Stimulated activated CD8-positive, alpha-beta memory T cell treated with anti-CD3 and anti-CD28 coated beads, Interleukin-12 subunit alpha, Interleukin-12 subunit beta, amount 100 ng/mL, for 1 hour (primary cell): ENCODE measurements around the gene FOSL2.

Source experiments
- DNase-seq: peaks from one replicate; pipeline ENCODE4 v3.0.0-alpha.2; 2020; ENCODE audit warnings: low read depth

Gene FOSL2

DNA sequence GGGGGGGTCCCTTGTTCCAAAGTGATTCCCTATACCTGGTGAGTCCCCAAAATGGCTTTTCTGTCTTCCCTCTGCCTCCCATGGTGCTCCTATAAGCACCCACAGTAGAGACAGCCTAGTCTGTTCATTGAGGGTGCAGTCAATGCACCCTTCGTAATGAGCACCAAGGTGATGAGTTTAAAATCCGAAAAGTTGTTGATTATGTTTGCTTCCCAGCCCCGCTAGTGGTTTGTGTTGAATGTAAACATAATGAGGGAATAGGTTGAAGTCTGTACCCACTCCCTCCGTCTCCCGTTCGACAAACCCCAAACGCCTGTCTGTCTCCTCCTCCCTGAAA is 2.3 kb downstream of the FOSL2 start:
- no peak for DNase-seq

DNA sequence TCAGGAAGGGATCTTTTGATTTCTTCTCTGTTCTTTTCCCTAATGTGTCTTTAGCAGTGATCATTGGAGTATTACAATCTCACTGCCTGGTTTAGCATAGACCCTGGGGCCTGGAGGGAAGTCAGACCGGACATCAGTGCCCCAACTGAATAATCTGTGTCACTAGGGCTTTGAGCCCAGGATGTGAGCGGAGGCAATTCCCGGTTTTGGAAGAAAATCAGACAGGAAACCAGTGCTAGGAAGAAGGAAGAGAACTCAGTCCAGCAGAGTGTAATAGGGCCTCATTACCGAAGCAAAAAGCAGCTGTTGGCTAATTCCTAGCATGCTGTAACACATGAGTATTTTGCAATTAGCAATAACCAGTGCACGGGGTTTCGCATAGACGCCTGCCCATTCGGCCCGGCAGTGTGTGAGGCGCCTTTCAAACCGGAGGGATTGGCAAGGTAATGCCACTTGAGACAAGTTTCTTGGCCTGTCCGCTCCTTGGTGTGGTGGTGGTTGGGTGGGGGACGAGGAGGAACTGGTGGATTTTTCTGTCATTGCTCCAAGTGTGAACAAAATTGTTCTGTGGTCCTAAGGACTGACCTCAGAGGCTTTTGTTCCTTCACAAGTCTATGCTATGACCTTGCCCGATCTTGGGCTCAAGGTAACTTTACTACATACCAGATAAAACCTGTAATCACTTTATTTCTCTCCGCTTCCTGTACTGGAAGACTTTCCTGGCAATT is 2.8 kb downstream of the FOSL2 start:
- no peak for DNase-seq

DNA sequence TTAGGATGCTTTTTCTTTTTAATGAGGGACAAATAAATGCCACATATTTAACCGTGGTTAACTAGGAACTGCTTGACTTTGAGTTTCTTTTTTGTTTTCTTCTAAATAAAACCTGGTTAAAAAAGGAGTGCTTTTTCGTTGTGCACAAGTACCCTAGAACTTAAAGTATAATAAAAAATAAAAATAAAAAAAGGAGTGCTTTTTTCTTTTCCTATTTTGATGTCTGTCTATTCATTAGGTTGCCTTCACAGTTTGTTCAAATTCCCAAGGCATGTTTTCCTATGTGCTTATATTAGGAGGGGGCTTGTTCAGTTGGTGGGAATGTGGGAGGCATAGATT is 4.4 kb downstream of the FOSL2 start:
- DNase-seq, result no peak

DNA sequence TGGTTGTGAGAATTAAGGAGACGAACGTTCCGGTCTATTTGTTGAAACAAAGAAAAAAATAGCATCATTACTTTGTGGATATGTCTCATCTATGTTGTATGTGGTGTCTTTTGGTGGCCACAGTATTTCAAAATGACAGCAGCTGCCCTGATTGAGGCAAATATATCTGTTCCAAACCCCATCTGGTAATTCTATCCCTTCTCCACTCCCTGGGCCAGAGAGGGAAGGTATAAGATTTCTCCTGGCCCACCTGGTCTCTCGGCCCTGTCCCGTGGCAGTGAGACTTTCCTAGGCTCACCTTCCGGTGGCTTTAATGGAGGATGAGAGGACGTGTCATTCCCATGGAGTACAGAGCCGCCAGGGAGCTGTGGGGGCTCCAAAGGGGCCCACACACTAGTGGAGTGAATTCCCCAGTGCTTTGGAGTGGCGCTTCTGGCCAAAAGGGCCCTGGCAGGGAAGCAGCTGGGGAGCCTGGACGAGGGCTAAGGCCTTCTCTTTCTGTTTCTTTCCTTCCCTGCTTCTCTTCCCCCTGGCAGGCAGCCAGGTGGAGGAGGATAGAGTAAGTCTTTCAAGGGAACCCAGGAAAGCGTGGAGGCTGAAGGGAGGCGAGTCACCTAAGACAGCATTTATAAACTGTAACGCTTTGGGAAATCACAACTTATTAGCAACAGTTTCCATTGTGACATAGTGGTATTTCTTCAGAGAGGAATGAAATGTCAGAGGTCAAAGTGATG is 5.6 kb downstream of the FOSL2 start:
- DNase-seq, result no peak

DNA sequence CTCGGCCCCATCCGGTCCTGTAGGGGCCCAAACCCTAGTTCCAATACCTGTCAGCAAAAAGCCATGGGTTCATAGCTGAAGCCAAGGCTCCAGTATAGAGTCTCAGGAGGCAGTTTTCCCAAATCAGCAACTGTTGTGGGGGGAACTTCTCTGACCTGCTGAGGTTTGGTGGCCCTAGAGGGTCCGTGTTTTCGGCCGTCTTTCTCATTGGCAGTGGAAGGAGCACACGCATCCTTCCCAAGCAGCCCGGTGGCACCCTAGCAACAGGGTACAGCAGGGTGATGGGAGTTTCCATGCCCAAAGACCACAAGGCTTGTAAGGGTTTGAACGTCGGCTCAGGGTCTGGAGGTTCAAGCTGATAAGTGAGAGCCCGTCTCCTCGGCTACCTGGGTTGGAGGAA is 6.6 kb downstream of the FOSL2 start:
- DNase-seq, result no peak

DNA sequence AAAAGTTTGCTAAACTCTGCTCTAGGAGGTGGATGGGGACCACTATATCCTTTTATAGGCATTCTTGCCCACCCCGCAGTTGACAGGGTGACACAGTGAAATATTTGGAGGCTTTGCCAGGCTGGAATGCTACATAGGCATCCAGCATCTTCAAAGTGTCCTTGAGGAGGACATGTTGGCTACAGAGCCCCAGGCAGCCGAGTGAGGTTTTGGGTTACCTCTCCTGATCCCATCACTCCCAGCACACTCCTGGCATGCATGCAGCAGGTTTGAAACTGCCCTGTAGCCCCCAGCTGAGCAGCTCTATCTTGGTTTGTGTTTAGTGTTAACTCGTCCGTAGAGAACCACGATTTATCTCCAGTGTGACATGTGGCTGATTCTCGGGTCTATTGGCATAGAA is 7.3 kb downstream of the FOSL2 start:
- DNase-seq, result no peak

DNA sequence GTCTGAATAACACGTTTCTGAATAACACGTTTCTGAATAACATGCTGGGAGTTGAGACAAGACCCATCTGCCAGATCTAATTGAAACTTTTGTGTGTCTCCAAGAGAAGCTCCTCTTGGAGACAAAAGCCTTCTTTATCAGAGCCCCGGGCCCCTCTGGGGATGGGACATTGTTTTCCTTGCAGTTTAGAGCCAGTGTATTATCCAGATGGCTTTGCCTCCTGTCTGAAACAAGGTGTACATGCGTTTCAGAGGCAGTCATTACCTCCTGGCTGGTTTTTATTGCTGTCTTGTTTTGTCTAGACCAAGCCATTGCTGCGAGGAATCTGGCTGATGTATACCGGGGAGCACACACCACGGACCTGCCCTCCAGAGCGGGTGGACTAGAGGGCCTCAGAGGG is 7.8 kb downstream of the FOSL2 start:
- no peak for DNase-seq

DNA sequence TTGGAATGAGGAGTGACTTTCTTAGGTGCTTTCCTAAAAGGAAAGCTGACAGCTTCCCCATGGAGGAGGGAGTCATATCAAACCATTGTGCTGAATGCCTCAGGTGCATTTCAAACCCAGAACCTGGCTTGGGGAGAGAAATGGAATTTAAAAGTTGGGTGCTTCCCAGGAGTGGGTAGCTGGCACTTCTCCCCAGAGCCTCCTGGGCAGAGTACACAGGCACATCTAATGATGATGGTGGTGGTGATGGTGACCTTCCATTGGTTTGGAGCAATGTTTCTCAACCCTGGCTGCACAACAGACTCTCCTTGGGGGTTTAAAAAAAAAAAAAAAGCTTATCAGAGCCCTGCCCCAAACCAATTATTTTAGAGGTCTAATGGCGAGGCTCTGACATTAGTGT is 8.3 kb downstream of the FOSL2 start:
- no peak for DNase-seq

DNA sequence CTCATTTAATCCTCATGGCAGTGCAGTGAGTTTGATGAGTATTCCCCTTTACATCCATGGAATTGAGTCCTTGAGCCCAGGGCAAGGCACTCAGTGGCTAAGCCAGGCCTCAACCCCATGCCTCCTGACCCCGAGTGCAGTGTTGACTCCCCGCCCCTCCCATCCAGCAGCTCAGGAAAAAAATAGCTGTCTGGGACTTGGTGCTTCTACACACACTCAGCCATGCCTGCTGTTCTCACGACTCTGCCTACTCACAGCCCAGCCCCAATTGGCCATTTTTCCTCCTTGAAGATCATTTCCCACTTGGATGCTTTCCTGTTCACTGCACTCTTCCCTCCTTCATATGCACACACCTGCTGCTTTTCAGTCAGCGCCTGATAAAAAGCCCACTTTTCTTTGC is 8.8 kb downstream of the FOSL2 start:
- no peak for DNase-seq

DNA sequence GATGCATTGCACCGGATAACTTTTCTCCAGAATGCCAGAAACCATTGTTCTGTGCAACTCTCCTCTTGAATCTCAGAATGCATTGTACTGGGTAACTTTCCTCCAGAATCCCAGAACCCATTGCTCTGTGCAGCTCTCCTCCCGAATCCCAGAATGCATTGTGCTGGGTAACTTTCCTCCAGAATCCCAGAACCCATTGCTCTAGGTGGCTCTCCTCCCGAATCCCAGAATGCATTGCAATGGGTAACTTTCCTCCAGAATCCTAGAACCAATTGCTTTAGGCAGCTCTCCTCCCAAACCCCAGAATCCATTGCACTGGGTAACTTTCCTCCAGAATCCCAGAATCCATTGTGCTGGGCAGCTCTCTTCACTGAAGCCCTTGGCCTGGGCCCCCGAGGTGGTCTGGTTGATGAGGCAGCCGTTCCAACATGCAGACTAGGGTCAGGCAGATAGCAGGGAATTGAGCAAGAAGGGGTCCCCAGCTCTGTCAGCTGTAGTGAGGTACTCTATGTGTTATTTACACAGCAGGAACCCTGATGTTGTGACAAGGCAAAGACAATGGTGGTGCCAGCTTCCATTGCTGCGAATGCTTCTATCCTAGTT is 9.4 kb downstream of the FOSL2 start:
- no peak for DNase-seq

DNA sequence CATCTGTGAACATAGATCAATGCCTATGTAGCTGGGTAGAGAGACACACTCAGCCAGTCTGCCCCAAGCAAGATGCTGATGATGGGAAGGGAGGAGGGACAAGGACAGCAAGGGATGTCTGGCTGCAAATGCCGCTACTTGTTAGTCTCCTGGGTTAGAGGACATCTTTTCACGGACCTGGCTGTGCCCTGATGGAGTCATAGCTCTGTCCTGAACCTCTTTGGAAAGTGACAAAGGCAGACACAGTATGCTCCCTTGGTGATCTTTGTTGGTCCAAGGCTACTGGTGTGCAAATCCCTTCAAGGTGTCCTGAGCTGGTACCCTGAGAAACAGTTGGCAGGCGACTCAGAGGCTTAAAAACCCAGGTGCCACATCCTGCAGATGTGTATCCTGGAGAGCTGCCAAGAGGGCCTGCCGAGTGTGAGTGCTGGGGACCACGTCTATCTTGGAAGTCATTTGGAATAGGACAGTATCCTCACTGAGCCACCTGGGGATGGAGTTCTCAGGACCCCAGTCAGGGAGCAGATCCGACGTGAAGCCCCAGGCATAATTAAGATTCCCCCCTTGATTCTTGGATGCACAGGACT is 10.8 kb downstream of the FOSL2 start:
- no peak for DNase-seq

DNA sequence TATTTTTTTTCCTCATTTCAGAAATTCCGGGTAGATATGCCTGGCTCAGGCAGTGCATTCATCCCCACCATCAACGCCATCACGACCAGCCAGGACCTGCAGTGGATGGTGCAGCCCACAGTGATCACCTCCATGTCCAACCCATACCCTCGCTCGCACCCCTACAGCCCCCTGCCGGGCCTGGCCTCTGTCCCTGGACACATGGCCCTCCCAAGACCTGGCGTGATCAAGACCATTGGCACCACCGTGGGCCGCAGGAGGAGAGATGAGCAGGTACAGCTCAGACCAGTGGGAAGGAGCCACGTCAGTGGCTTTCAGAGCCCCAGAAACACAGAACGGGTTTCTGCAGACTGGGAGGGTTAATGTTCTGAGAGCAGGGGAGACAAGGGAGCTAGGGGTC is 11.4 kb downstream of the FOSL2 start:
- no peak for DNase-seq

DNA sequence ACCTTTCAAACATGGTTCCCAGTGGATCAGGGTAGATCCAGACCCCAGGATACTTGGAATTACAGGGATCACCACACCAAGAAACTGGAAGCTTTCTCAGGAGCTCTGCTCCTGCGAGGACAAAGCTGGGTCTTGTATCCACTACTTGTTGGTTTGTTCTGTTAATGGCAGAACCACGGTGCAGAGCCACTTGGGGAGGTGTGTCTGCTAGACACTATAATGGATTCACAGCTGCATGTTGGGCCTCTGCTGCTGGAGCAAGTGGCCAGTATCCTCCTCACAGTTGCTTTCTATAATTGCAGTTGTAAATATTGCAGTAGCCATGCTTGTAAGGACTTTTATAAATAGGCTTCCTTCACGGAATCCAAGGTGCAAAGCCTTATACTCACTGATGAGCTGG is 12.9 kb downstream of the FOSL2 start:
- DNase-seq, result no peak

DNA sequence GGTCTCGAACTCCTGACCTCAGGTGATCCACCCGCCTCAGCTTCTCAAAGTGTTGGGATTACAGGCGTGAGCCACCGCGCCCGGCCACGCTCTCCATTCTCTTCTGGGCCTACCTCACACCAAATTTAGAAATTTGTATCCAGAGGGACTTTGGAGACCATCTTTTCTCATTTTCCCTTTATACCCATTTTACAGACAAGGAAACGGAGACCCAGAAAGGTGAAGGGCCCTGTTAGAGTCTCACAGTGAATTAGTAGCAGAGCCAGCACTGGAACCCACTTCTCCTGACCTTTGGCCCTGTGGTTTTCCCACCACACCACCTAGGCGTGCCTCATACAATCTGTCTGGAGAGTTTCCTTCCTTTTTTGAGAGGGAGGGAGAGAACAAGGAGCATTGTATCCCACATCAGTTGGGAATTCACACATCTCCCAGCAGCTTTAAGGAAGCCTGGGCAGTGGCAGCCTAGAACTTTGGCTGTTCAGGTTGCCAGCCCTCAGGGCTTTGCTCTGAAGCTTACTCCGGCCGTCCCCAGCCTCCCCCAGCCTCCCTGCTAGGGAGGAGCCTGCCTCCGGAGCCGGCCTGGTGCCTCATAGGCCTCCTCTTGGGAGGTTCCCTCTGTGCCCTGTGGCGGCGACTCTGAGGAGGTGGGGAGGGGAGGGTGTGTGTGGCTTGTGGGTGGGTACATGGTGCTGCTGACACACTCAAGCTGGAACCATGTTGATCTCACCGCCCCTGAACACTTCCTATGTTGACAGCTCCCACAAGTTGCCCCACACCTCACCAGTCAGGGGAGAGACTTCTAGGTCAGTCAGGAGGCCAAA is 13.8 kb downstream of the FOSL2 start:
- DNase-seq, result no peak

DNA sequence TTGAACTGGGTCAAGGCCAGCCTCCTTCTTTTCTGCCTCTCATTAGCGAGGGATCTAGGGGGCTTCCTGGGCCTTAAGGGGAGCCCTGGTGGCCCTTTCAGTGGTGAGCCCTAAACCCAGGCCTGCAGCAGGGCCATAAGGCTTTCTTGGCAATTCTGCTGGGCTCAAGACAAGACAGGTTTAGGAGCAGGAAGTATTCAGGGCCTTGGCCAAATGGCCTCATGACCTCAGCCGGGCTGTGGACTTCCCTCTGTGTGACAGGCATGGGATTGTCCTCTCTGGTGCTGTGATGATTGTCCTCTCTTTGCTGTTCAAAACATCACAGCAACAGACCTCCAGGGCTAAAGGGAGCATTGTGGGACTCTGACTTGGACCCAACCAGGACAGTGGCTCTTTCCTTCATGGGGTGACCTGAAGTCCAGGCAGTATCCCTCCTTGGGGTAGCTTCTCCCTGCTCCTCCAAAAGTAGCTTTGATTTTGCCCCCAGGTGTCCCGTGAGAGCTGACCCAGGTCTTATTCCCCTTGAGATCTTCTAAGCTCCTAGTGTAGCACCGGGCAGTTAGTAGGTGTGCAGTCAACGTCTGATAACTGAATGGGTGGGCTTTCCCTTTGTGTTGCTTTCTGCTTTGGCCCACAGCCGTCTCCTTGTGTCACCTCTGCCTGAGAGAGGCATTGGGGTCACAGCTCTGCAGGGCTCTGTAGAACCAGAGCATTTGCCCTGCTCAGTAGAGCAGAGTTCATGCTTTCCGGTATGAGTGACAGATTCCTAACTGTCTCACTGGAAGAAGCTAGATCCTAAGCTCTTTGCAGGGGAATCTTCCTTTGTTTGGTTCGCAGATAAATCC is 14.7 kb downstream of the FOSL2 start:
- no peak for DNase-seq

DNA sequence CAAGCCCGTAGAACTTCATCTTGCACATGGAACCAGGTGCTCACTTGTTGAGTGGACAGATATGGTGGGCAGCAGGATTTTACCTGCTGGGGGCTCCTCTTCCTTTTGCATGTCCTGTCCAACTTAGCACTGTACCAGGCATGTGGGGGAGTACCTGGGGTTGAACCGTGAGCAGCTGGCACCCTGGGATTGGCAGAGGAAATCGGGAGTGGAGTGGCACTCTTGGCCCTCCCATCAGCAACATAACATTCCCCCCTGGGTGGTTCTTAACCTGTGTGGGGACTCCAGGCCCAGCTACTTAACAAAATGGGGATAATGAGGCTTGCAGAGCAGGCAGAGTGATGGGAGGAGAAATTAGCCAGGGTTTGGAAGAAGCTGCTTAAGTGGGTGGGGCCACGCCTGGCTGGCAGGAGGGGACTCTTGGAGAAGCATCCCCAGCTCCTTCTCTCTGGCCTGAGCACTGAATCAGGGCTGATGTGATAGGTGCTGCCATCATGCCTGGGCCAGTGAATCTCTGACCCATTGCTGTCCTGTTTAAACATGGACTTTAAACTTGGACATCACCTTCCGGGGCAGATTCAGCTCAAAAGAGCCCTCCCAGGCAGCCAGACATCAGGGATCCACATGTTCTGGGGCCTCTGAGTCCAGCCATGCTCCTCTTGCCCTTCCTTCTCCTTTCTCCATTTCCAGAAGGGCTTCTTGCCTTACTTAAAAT is 15.5 kb downstream of the FOSL2 start:
- DNase-seq, result no peak

DNA sequence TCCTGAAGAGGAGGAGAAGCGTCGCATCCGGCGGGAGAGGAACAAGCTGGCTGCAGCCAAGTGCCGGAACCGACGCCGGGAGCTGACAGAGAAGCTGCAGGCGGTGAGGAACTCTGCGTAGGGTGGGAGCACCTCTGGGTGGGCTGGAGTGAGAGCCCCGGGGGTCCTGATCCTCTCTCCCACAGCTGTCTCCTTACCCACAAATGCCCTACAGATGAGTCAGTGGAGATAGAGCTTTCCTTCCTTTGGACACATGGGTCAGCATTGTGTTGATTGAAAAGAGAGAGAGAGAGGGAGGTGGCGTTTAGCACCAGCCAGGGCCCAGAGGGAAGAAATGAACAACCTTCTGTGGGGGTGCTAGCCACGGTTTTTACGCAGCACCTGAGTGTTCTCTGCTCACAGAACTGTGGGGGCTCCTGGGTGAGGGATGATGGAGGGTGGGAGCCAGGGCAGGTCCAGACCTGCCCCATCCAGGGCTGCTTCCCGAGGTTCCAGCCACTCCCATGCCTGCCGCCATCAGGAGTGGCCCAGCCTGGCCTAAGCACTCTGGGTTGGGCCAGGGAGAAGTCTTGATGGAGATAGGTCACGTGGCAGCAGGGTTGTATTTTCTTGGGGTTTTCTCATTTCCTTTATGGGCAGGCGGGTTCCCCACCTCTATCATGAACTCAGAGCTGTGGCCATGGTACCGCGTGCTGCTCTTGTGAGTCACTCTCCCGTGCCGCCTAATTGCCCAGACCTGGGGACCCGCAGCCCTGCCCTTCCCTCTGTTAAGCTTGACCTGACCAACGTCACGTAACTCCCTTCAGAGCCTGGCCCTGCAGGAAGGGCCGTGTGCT is 16.3 kb downstream of the FOSL2 start:
- DNase-seq, result peak; percentile 66

DNA sequence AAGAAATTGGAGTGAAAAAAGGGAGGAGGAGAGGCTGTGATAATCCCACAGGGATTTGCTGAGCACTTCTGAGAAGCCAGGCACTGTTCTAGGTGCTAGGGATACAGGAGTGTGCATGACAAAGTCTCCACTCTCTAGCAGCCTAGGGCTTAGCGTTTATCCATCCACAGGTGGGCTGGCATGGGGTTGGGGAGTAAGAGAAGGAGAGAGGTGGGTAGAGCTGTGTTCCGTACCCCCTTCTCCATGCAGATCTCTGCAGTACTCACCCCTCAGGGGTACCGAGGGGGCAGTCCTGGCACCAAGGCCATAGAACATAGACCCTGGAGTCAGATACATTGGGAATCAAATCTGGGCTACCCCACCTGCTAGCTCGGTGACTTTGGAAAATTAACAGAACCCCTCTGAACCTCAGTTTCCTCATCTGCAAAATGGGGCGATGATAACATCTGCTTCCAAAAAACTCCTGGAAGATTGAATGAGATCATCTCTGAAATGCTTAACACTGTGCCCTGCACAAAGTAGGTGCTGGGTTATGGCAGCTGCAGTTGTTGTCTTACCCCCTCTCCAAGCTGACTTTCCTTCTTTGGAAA is 18.6 kb downstream of the FOSL2 start:
- DNase-seq, result no peak

DNA sequence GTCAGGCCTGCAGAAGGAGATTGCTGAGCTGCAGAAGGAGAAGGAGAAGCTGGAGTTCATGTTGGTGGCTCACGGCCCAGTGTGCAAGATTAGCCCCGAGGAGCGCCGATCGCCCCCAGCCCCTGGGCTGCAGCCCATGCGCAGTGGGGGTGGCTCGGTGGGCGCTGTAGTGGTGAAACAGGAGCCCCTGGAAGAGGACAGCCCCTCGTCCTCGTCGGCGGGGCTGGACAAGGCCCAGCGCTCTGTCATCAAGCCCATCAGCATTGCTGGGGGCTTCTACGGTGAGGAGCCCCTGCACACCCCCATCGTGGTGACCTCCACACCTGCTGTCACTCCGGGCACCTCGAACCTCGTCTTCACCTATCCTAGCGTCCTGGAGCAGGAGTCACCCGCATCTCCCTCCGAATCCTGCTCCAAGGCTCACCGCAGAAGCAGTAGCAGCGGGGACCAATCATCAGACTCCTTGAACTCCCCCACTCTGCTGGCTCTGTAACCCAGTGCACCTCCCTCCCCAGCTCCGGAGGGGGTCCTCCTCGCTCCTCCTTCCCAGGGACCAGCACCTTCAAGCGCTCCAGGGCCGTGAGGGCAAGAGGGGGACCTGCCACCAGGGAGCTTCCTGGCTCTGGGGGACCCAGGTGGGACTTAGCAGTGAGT is 19.4 kb downstream of the FOSL2 start:
- no peak for DNase-seq
